ENCODE measurements around the gene RIC1. TPM values are rescaled to one million over a fixed set of nuclear protein-coding genes. Genes with fewer than 3 reads are reported as not detected.

The RIC1 gene
- total RNA-seq, 1 experiment from 2014 or later: 25.5 TPM

- H3K4me3 ChIP-seq (replicated peaks in 1 of 2; ENCODE audit: low read depth in 1 of 2, low read length in 2 of 2): no peak overlapping the region
- H3K9me2 ChIP-seq (ENCODE audit: insufficient read depth): no peaks in the 10 kb centered on the region
- intact Hi-C loops (cut with micrococcal nuclease): loop anchor here (5.0 to 10.0 kb wide), 5 partner anchors 141 to 1211 kb away; partner anchors contain the start of genes CD274, JAK2, PLPP6 and SPATA6L
- no peak overlapping the region for H3K9ac ChIP-seq (ENCODE audit: low read length)
- TF ChIP-seq ELF1 (IDR thresholded peaks at IDR 0.05; ENCODE audit: borderline replicate concordance, low read depth) (no peak), CBX3 (IDR thresholded peaks at IDR 0.05; ENCODE audit: low read depth) (no peak), FOSL1 (IDR thresholded peaks at IDR 0.05; ENCODE audit: low read depth) (no peak)
- DNase-seq (ENCODE audit: low read depth, low spot score): no peak
- H3K4me1 ChIP-seq (ENCODE audit: control insufficient read depth in 1 of 2, insufficient read depth in 2 of 2, low read length in 2 of 2): no peaks in the 10 kb centered on the region
- no peaks in the 10 kb centered on the region for H3K9me3 ChIP-seq (ENCODE audit: control insufficient read depth in 1 of 2, insufficient read depth in 1 of 2, low read depth in 1 of 2, low read length in 2 of 2)
- no peak for ATAC-seq
- RAD21 ChIA-PET (ENCODE audit: low non-redundant PET in 1 of 2, low total read pairs in 2 of 2, uncharacterized antibody in 2 of 2, unreplicated experiment in 2 of 2): no interaction called here
- POLR2A ChIA-PET: no interaction called here
- no peaks in the 10 kb centered on the region for H4K20me1 ChIP-seq (ENCODE audit: insufficient read depth)
- H3K27ac ChIP-seq (ENCODE audit: low read depth, low read length): no peak overlapping the region
- no peaks in the 10 kb centered on the region for H3K79me2 ChIP-seq (ENCODE audit: insufficient read depth, low read length)
- no peaks in the 10 kb centered on the region for H3K36me3 ChIP-seq (ENCODE audit: control insufficient read depth in 1 of 2, insufficient read depth in 2 of 2, low read length in 2 of 2)
- CTCF ChIA-PET: no interaction called here
- no TSS peak for BruUV-seq (replicated peaks)
- H3K27me3 ChIP-seq (ENCODE audit: insufficient read depth, low read length): no peaks in the 10 kb centered on the region
- H2AFZ ChIP-seq (ENCODE audit: low read depth, low read length, poor library complexity, severe bottlenecking): no peak overlapping the region
- no peak overlapping the region for H3K4me2 ChIP-seq (ENCODE audit: low read length)
Observed at GRCh38 chr9:5592904-5593303, 36.0 kb upstream of the RIC1 start.

GRCh38 chr9:5593904-5594303 is 35.0 kb upstream of the RIC1 start:
- Histone ChIP-seq H3K27me3 (ENCODE audit: insufficient read depth, low read length) (no peaks in the 10 kb centered on the region), H3K9ac (ENCODE audit: low read length) (no peak overlapping the region), H2AFZ (ENCODE audit: low read depth, low read length, poor library complexity, severe bottlenecking) (no peak overlapping the region), H3K27ac (ENCODE audit: low read depth, low read length) (no peak overlapping the region), H3K9me2 (ENCODE audit: insufficient read depth) (no peaks in the 10 kb centered on the region), H3K4me2 (ENCODE audit: low read length) (no peak overlapping the region), H3K9me3 (ENCODE audit: control insufficient read depth in 1 of 2, insufficient read depth in 1 of 2, low read depth in 1 of 2, low read length in 2 of 2) (no peaks in the 10 kb centered on the region), H3K36me3 (ENCODE audit: control insufficient read depth in 1 of 2, insufficient read depth in 2 of 2, low read length in 2 of 2) (no peaks in the 10 kb centered on the region), H4K20me1 (ENCODE audit: insufficient read depth) (no peaks in the 10 kb centered on the region), H3K4me1 (ENCODE audit: control insufficient read depth in 1 of 2, insufficient read depth in 2 of 2, low read length in 2 of 2) (no peaks in the 10 kb centered on the region), H3K79me2 (ENCODE audit: insufficient read depth, low read length) (no peaks in the 10 kb centered on the region), H3K4me3 (replicated peaks in 1 of 2; ENCODE audit: low read depth in 1 of 2, low read length in 2 of 2) (no peak overlapping the region)
- CTCF ChIA-PET: no interaction called here
- RAD21 ChIA-PET (ENCODE audit: low non-redundant PET in 1 of 2, low total read pairs in 2 of 2, uncharacterized antibody in 2 of 2, unreplicated experiment in 2 of 2): no interaction called here
- BruUV-seq (replicated peaks): no TSS peak
- POLR2A ChIA-PET: no interaction called here
- ATAC-seq: no peak
- TF ChIP-seq ELF1 (IDR thresholded peaks at IDR 0.05; ENCODE audit: borderline replicate concordance, low read depth): no peak
- TF ChIP-seq ATF3 (IDR thresholded peaks at IDR 0.05): no peak
- no peak for TF ChIP-seq FOSL1 (IDR thresholded peaks at IDR 0.05; ENCODE audit: low read depth)
- TF ChIP-seq, protein P1, sequence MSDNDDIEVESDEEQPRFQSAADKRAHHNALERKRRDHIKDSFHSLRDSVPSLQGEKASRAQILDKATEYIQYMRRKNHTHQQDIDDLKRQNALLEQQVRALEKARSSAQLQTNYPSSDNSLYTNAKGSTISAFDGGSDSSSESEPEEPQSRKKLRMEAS (IDR thresholded peaks at IDR 0.05): no peak
- TF ChIP-seq SP1 (IDR thresholded peaks at IDR 0.05; ENCODE audit: low read depth): no peak
- TF ChIP-seq POLR2A (IDR thresholded peaks at IDR 0.05; ENCODE audit: borderline replicate concordance, extremely low read depth, insufficient read depth, insufficient read length): no peak
- TF ChIP-seq EZH2 (IDR thresholded peaks at IDR 0.05): no peak
- TF ChIP-seq EZH2phosphoT487 (IDR thresholded peaks at IDR 0.05; ENCODE audit: borderline replicate concordance): no peak
- TF ChIP-seq SIN3A (IDR thresholded peaks at IDR 0.05; ENCODE audit: low read depth): no peak
- TF ChIP-seq JUND (IDR thresholded peaks at IDR 0.05): no peak
- no peak for TF ChIP-seq ZNF274 (IDR thresholded peaks at IDR 0.05; ENCODE audit: low read depth, low read length)
- no peak for TF ChIP-seq EGR1 (IDR thresholded peaks at IDR 0.05; ENCODE audit: low read depth)
- TF ChIP-seq TCF7L2 (IDR thresholded peaks at IDR 0.05; ENCODE audit: borderline replicate concordance, extremely low read depth, insufficient read depth, insufficient read length): no peak
- TF ChIP-seq SRF (IDR thresholded peaks at IDR 0.05; ENCODE audit: low read depth): no peak
- TF ChIP-seq, protein P2, sequence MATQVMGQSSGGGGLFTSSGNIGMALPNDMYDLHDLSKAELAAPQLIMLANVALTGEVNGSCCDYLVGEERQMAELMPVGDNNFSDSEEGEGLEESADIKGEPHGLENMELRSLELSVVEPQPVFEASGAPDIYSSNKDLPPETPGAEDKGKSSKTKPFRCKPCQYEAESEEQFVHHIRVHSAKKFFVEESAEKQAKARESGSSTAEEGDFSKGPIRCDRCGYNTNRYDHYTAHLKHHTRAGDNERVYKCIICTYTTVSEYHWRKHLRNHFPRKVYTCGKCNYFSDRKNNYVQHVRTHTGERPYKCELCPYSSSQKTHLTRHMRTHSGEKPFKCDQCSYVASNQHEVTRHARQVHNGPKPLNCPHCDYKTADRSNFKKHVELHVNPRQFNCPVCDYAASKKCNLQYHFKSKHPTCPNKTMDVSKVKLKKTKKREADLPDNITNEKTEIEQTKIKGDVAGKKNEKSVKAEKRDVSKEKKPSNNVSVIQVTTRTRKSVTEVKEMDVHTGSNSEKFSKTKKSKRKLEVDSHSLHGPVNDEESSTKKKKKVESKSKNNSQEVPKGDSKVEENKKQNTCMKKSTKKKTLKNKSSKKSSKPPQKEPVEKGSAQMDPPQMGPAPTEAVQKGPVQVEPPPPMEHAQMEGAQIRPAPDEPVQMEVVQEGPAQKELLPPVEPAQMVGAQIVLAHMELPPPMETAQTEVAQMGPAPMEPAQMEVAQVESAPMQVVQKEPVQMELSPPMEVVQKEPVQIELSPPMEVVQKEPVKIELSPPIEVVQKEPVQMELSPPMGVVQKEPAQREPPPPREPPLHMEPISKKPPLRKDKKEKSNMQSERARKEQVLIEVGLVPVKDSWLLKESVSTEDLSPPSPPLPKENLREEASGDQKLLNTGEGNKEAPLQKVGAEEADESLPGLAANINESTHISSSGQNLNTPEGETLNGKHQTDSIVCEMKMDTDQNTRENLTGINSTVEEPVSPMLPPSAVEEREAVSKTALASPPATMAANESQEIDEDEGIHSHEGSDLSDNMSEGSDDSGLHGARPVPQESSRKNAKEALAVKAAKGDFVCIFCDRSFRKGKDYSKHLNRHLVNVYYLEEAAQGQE (IDR thresholded peaks at IDR 0.05; ENCODE audit: low read depth): no peak
- intact Hi-C loops (cut with micrococcal nuclease): loop anchor here (5.0 to 10.0 kb wide), 5 partner anchors 142 to 1212 kb away; partner anchors contain the start of genes CD274, JAK2, PLPP6 and SPATA6L
- no peak for DNase-seq (ENCODE audit: low read depth, low spot score)

All from HCT116 (cell line).